Renal pelvis (tissue), 4 donors: ENCODE measurements around the gene CDC5L. TPM values are rescaled to one million over a fixed set of nuclear protein-coding genes. Genes with fewer than 3 reads are reported as not detected.

ENCODE experiments used
- DNase-seq: peaks from one replicate; pipeline ENCODE4 v3.0.0-alpha.2; 2013
- polyA plus RNA-seq, 3 donors: library from polyadenylated mRNA; unstranded; fragments of 120-200 nt; gene quantifications; one replicate each; pipeline ENCODE4 v1.2.1, GENCODE V29; 2013; ENCODE audit not compliant: insufficient read length in 3 of 3

CDC5L gene
- polyA plus RNA-seq, 3 donors = 35.4 to 40.1 (median 37.4) TPM

GRCh38 chr6:44407951-44408670 is 20.6 kb downstream of the CDC5L start:
- DNase-seq = no peak

- no peak for DNase-seq
Measured at GRCh38 chr6:44409207-44409794, 21.8 kb downstream of the CDC5L start.

- DNase-seq = no peak
Measured at GRCh38 chr6:44410363-44410762, 22.9 kb downstream of the CDC5L start.

GRCh38 chr6:44411141-44411540 is 23.6 kb downstream of the CDC5L start:
- DNase-seq = no peak

- DNase-seq = no peak
Measured at GRCh38 chr6:44415449-44415848, 27.9 kb downstream of the CDC5L start.

- DNase-seq = no peak
Measured at GRCh38 chr6:44415873-44416502, 28.5 kb downstream of the CDC5L start.

- peak; percentile 23 for DNase-seq
Measured at GRCh38 chr6:44422531-44422930, 35.0 kb downstream of the CDC5L start.

GRCh38 chr6:44423306-44423705 is 35.8 kb downstream of the CDC5L start:
- no peak for DNase-seq

- no peak for DNase-seq
Measured at GRCh38 chr6:44425951-44426350, 38.4 kb downstream of the CDC5L start.

GRCh38 chr6:44428682-44429081 is 41.2 kb downstream of the CDC5L start:
- no peak for DNase-seq

- no peak for DNase-seq
Measured at GRCh38 chr6:44430326-44430725, 42.8 kb downstream of the CDC5L start.

- DNase-seq = peak; percentile 68
Measured at GRCh38 chr6:44431118-44431725, 43.7 kb downstream of the CDC5L start.

- DNase-seq = no peak
Measured at GRCh38 chr6:44432227-44432626, 44.7 kb downstream of the CDC5L start.

- DNase-seq = no peak
Measured at GRCh38 chr6:44432726-44433125, 45.2 kb downstream of the CDC5L start.

- DNase-seq = no peak
Measured at GRCh38 chr6:44435500-44435899, 48.0 kb downstream of the CDC5L start.

GRCh38 chr6:44438827-44439226 is 51.3 kb downstream of the CDC5L start:
- DNase-seq = no peak

GRCh38 chr6:44439270-44440045 is 52.0 kb downstream of the CDC5L start:
- DNase-seq = no peak

GRCh38 chr6:44441091-44441855 is 53.8 kb downstream of the CDC5L start:
- no peak for DNase-seq

- DNase-seq = no peak
Measured at GRCh38 chr6:44442236-44442635, 54.7 kb downstream of the CDC5L start.

GRCh38 chr6:44442833-44443444 is 55.4 kb downstream of the CDC5L start:
- no peak for DNase-seq

- no peak for DNase-seq
Measured at GRCh38 chr6:44444853-44445252, 57.3 kb downstream of the CDC5L start.
